Stimulated activated CD4-positive, alpha-beta T cell treated with anti-CD3 and anti-CD28 coated beads, Interleukin-4, amount 100 ng/mL, for 24 hours (primary cell): ENCODE results near the gene HKDC1.
"Not testable (repeated sequence)": the region's sequence is repeated elsewhere in the genome, so short reads cannot be mapped to it uniquely, and the experiment has no call there.

Experiments used
- DNase-seq: peaks from one replicate; pipeline ENCODE4 v3.0.0-alpha.2; 2020

Gene HKDC1

GRCh38 chr10:69285699-69286098 is 65.6 kb downstream of the HKDC1 start:
- DNase-seq, result no peak

- DNase-seq, result no peak
Measured at GRCh38 chr10:69287181-69287580, 67.0 kb downstream of the HKDC1 start.

GRCh38 chr10:69290993-69291392 is 70.9 kb downstream of the HKDC1 start:
- no peak for DNase-seq

DNA sequence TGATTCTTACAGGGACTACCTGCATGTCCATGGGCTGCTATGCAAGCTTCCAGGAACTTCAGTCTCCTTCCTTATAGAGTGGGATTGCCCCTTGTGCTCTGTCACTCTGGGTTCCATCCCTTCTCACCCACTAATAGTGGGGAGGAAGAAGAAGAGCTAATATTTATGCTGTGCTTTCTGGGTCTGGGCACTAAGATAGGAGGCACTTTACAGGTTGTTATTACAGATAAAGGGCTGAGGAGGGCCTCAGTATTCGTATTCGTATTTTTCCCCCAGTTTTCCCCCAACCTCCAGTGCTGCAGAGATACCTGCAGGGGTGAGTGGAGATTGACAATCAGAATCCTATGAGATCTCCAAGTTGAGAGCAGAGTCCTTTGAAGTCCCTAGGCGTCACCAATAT is 72.3 kb downstream of the HKDC1 start:
- no peak for DNase-seq

GRCh38 chr10:69295027-69295636 is 75.0 kb downstream of the HKDC1 start:
- no peak for DNase-seq

- peak; percentile 11 for DNase-seq
Measured at GRCh38 chr10:69303632-69304051, 83.5 kb downstream of the HKDC1 start.

DNA sequence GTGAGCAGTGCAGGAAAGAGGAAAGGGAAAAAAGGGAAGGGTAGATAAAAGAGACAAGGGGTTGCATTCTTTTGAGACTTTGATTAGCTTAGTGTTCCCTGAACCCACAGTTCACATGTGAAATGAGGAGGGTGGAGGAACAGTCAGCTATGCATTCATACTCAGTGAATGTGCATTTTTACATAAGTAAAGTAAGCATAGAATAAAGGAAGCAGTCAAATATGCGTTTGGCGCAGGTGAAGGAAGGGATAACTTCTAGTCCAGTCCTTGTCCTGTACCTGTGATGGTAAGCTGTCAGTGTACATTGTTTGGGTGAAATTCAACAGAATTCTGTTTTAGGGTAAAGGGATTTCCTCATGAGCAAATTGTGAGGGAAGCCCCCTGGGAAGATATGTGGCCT is 86.3 kb downstream of the HKDC1 start:
- DNase-seq, result no peak

DNA sequence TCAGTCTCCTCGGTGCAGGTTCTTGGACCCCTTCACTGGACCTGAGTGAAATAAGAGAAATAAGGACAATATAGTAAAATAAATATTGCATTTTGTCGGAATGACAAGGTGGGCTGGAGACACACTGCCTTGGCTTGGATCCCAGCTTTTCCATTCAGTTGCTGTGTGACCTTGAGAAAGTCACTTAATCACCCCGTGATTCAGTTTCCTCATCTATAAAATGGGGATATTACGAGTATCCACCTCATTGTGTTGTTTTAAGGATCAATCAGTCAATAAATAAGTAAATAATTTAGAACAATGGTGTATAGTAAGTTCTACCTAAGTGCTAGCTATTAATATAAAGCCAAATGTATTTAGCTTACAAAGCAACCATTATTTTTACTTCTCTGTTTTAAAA is 87.3 kb downstream of the HKDC1 start:
- DNase-seq, result no peak

DNA sequence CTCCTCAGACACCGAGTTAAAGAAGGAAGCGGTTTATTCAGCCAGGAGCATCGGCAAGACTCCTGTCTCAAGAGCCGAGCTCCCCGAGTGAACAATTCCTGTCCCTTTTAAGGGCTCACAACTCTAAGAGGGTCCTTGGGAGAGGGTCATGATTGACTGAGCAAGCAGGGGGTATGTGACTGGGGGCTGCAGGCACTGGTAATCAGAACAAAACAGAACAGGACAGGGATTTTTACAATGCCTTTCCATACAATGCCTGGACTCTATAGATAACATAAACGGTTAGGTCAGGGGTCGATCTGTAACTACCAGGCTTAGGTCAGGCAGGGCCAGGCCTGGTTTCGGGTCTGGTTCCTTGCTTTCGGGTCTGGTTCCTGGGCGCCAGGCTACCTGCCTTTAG is 88.2 kb downstream of the HKDC1 start:
- not testable (repeated sequence) for DNase-seq

DNA sequence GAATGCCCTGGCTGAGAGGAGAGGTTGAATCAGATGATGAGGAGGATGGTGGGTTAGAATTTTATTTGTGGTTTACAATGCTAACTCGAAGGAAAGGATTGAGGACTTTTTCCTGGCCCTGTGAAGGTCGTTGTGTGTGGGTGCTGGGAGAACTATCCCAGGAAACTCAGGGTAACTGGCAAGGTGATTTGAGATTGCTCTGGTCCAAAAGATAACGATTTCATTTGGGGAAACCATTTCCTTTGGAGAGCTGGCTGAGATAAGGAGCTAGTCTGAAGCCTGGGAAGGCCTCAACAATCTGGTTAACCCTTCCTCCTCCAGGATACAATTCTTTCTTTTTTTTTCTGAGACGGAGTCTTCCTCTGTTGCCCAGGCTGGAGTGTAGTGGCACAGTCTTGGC is 91.2 kb downstream of the HKDC1 start:
- DNase-seq, result no peak

DNA sequence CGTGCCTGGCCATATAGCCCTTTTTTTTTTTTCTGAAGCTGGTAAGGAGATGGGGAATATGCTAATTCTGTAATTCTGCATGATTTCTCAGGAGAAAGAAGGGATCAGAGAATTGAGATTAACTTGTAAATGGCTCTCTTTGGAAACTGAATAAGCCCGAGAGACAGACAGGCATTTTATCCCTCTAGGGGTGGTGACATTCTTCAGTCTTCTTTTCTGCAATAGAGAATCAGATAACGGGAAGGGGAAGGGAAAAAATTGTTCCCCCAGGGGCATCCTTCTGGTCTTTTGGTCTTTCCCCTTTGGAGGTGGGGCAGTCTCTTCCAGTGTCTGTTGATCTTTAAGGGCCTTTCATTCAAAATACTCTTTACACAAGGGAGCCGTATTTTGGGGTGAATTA is 92.4 kb downstream of the HKDC1 start:
- no peak for DNase-seq

- no peak for DNase-seq
Measured at GRCh38 chr10:69315100-69315542, 95.0 kb downstream of the HKDC1 start.

DNA sequence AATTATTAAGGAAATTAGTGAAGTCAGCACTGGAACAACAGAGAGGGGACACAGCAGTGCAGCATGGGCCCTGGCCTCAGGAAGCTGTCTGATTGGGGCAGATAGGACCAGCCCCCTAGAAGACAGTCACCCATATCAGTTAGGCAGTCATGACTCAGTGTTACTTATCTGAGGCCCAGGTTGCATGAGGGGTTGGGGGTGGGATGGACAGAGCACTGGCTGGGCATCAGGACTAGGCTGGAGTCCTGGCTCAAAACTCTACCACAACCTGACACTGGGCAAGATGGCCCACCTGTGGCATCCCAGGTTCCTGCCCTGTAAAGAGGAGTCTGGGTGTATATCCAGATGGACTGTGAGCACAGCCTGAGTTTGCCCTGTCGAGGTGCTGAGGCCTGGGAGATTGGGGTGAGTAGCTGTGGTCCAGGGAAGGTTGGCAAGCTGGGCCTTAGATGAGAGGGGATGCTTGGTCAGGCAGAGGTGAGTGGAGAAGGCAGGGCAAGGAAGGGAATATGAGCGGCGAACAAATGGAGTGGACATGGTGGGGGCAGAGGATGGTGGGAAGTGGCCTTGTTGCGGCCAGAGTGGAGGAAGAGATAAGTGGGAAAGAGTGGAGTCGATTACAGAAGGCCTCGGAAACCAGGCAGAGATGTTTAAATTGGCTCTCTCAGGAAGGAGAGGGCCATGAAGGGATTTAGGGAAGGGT is 95.6 kb downstream of the HKDC1 start:
- no peak for DNase-seq

- DNase-seq, result no peak
Measured at GRCh38 chr10:69316313-69317059, 96.4 kb downstream of the HKDC1 start.
